ENCODE data around the gene IER5. TPM values are rescaled to one million over a fixed set of nuclear protein-coding genes. Genes with fewer than 3 reads are reported as not detected.

The IER5 gene
- total RNA-seq, 1 experiment from 2014 or later, result 30.5 TPM

GRCh38 chr1:181127898-181128453 lies 39.5 kb downstream of the IER5 start:
- H3K27me3 ChIP-seq (ENCODE audit: insufficient read depth, low read length), result no peaks in the 10 kb centered on the region
- no peak overlapping the region for H3K4me3 ChIP-seq (replicated peaks in 1 of 2; ENCODE audit: low read depth in 1 of 2, low read length in 2 of 2)
- peaks cover 10 to 48% of the 10 kb centered on the region in 2 experiments; a peak in 3 of 4 replicates for H3K4me1 ChIP-seq (ENCODE audit: control insufficient read depth in 1 of 2, insufficient read depth in 2 of 2, low read length in 2 of 2)
- TF ChIP-seq JUND (IDR thresholded peaks at IDR 0.05) (no peak), ZNF274 (IDR thresholded peaks at IDR 0.05; ENCODE audit: low read depth, low read length) (no peak), CBX3 (IDR thresholded peaks at IDR 0.05; ENCODE audit: low read depth) (no peak), ZBTB33 (IDR thresholded peaks at IDR 0.05; ENCODE audit: extremely low read depth, insufficient replicate concordance, low read length) (no peak), EGR1 (IDR thresholded peaks at IDR 0.05; ENCODE audit: low read depth) (no peak), FOSL1 (IDR thresholded peaks at IDR 0.05; ENCODE audit: low read depth) (no peak), ELF1 (IDR thresholded peaks at IDR 0.05; ENCODE audit: borderline replicate concordance, low read depth) (no peak), ATF3 (IDR thresholded peaks at IDR 0.05) (no peak), MAX (IDR thresholded peaks at IDR 0.05) (no peak)
- ChIA-PET CTCF (interaction anchor here (1.8 kb wide), 1 partner anchor 15 kb away, joined by 4 read pairs; no protein-coding TSS in a partner anchor), POLR2A (interaction anchor here (0.6 to 2.4 kb wide), 3 partner anchors 8 to 1859 kb away, joined by 3 to 11 read pairs (median 7); no protein-coding TSS in a partner anchor), RAD21 (ENCODE audit: low non-redundant PET in 1 of 2, low total read pairs in 2 of 2, uncharacterized antibody in 2 of 2, unreplicated experiment in 2 of 2) (interaction anchor here in 1 of 2 experiments (0.7 kb wide), 1 partner anchor 11 kb away, joined by 3 read pairs; no protein-coding TSS in a partner anchor)
- H3K9ac ChIP-seq (ENCODE audit: low read length), result no peak overlapping the region
- no peak overlapping the region for H3K4me2 ChIP-seq (ENCODE audit: low read length)
- DNase-seq (ENCODE audit: low read depth, low spot score), result no peak
- no peaks in the 10 kb centered on the region for H3K9me2 ChIP-seq (ENCODE audit: insufficient read depth)
- H3K9me3 ChIP-seq (ENCODE audit: control insufficient read depth in 1 of 2, insufficient read depth in 1 of 2, low read depth in 1 of 2, low read length in 2 of 2), result no peaks in the 10 kb centered on the region
- no peak overlapping the region for H2AFZ ChIP-seq (ENCODE audit: low read depth, low read length, poor library complexity, severe bottlenecking)
- no TSS peak for BruUV-seq (replicated peaks)
- H4K20me1 ChIP-seq (ENCODE audit: insufficient read depth), result no peaks in the 10 kb centered on the region
- ATAC-seq, result no peak
- no peaks in the 10 kb centered on the region for H3K79me2 ChIP-seq (ENCODE audit: insufficient read depth, low read length)
- H3K27ac ChIP-seq (ENCODE audit: low read depth, low read length), result no peak overlapping the region
- H3K36me3 ChIP-seq (ENCODE audit: control insufficient read depth in 1 of 2, insufficient read depth in 2 of 2, low read length in 2 of 2), result no peaks in the 10 kb centered on the region
- intact Hi-C loops (cut with micrococcal nuclease), result no loop called here
